Activated naive CD4-positive, alpha-beta T cell treated with anti-CD3 and anti-CD28 coated beads for 36 hours (primary cell): ENCODE results near the gene PALMD. TPM values are rescaled to one million over a fixed set of nuclear protein-coding genes. Genes with fewer than 3 reads are reported as not detected.
A peak's percentile ranks its signal among the peaks of the same experiment; 100 is the strongest.

Source experiments
- CTCF ChIA-PET: fragments of 350-600 bp; sonication (Branson Sonifier 250); formaldehyde crosslinking; loops from one replicate; lab custom pipeline; 2021; ENCODE audit warnings: antibody characterized with exemption; lab: Charles Lee
- DNase-seq: peaks from one replicate; pipeline ENCODE4 v3.0.0-alpha.2; 2020
- H3K27ac Mint-ChIP-seq: one replicate; pipeline ENCODE4 v1.8.0; 2021; ENCODE audit warnings: mild to moderate bottlenecking, mixed read lengths
- H3K27me3 Mint-ChIP-seq: one replicate; pipeline ENCODE4 v1.8.0; 2021; ENCODE audit warnings: low read depth, mixed read lengths
- H3K36me3 Mint-ChIP-seq: one replicate; pipeline ENCODE4 v1.8.0; 2021; ENCODE audit warnings: low read depth, mixed read lengths
- H3K4me1 Mint-ChIP-seq: one replicate; pipeline ENCODE4 v1.8.0; 2021; ENCODE audit warnings: low read depth, mixed read lengths
- H3K4me3 Mint-ChIP-seq: one replicate; pipeline ENCODE4 v1.8.0; 2021; ENCODE audit warnings: mild to moderate bottlenecking, moderate library complexity, mixed read lengths
- H3K9me3 Mint-ChIP-seq: one replicate; pipeline ENCODE4 v1.8.0; 2021; ENCODE audit warnings: mixed read lengths
- intact Hi-C: fragments of 100-400 bp; cut with micrococcal nuclease; formaldehyde crosslinking; loops from one replicate; pipeline ENCODE4 v1.15.1; 2023
- total RNA-seq, 2 experiments: library from RNA; stranded (reverse); gene quantifications; one replicate each; pipeline ENCODE4 v1.2.3, GENCODE V29; 2021

PALMD gene
- total RNA-seq, 2 experiments from 2014 or later, result not detected

- no peaks in the 10 kb centered on the region for H3K9me3 Mint-ChIP-seq
- CTCF ChIA-PET, result interaction anchor here (0.6 to 2.3 kb wide), 14 partner anchors 9 to 505 kb away, joined by 3 to 9 read pairs (median 4); no protein-coding TSS in a partner anchor
- peak; percentile 69 for DNase-seq
- no peaks in the 10 kb centered on the region for H3K4me1 Mint-ChIP-seq
- H3K27ac Mint-ChIP-seq, result no peak overlapping the region
- intact Hi-C loops, result loop anchor here (1.0 to 5.0 kb wide), 2 partner anchors 505 to 893 kb away; no protein-coding TSS in a partner anchor
- H3K4me3 Mint-ChIP-seq, result no peak overlapping the region
- peaks cover 4% of the 10 kb centered on the region for H3K27me3 Mint-ChIP-seq
- H3K36me3 Mint-ChIP-seq, result no peaks in the 10 kb centered on the region
Measured at GRCh38 chr1:99685516-99686180, 39.7 kb downstream of the PALMD start.

- H3K36me3 Mint-ChIP-seq, result no peaks in the 10 kb centered on the region
- DNase-seq, result no peak
- H3K27me3 Mint-ChIP-seq, result peaks cover 12% of the 10 kb centered on the region
- CTCF ChIA-PET, result no interaction called here
- no peak overlapping the region for H3K27ac Mint-ChIP-seq
- intact Hi-C loops, result no loop called here
- no peaks in the 10 kb centered on the region for H3K9me3 Mint-ChIP-seq
- no peak overlapping the region for H3K4me3 Mint-ChIP-seq
- no peaks in the 10 kb centered on the region for H3K4me1 Mint-ChIP-seq
Measured at GRCh38 chr1:99691175-99691574, 45.3 kb downstream of the PALMD start.

GRCh38 chr1:99696616-99697015, 50.7 kb downstream of the PALMD start:
- H3K27me3 Mint-ChIP-seq, result peaks cover 15% of the 10 kb centered on the region
- DNase-seq, result no peak
- H3K36me3 Mint-ChIP-seq, result no peaks in the 10 kb centered on the region
- H3K4me1 Mint-ChIP-seq, result no peaks in the 10 kb centered on the region
- no peak overlapping the region for H3K27ac Mint-ChIP-seq
- no peak overlapping the region for H3K4me3 Mint-ChIP-seq
- intact Hi-C loops, result no loop called here
- no peaks in the 10 kb centered on the region for H3K9me3 Mint-ChIP-seq
- CTCF ChIA-PET, result interaction anchor here (1.3 kb wide), 1 partner anchor 11 kb away, joined by 3 read pairs; no protein-coding TSS in a partner anchor

GRCh38 chr1:99697580-99697979, 51.7 kb downstream of the PALMD start:
- intact Hi-C loops, result no loop called here
- H3K27ac Mint-ChIP-seq, result no peak overlapping the region
- CTCF ChIA-PET, result no interaction called here
- H3K27me3 Mint-ChIP-seq, result peaks cover 15% of the 10 kb centered on the region
- no peaks in the 10 kb centered on the region for H3K36me3 Mint-ChIP-seq
- DNase-seq, result no peak
- H3K4me3 Mint-ChIP-seq, result no peak overlapping the region
- H3K4me1 Mint-ChIP-seq, result no peaks in the 10 kb centered on the region
- no peaks in the 10 kb centered on the region for H3K9me3 Mint-ChIP-seq

- Mint-ChIP-seq H3K4me1 (peaks cover 2% of the 10 kb centered on the region), H3K36me3 (no peaks in the 10 kb centered on the region), H3K9me3 (no peaks in the 10 kb centered on the region), H3K4me3 (no peak overlapping the region), H3K27ac (no peak overlapping the region), H3K27me3 (peaks cover 17% of the 10 kb centered on the region)
- intact Hi-C loops, result no loop called here
- CTCF ChIA-PET, result no interaction called here
- no peak for DNase-seq
Measured at GRCh38 chr1:99700020-99700419, 54.1 kb downstream of the PALMD start.

GRCh38 chr1:99702221-99702620, 56.3 kb downstream of the PALMD start:
- CTCF ChIA-PET, result interaction anchor here (0.6 kb wide), 1 partner anchor 32 kb away, joined by 3 read pairs; no protein-coding TSS in a partner anchor
- Mint-ChIP-seq H3K9me3 (no peaks in the 10 kb centered on the region), H3K4me3 (no peak overlapping the region), H3K27me3 (peaks cover 10% of the 10 kb centered on the region), H3K36me3 (no peaks in the 10 kb centered on the region), H3K4me1 (peaks cover 2% of the 10 kb centered on the region), H3K27ac (no peak overlapping the region)
- DNase-seq, result no peak
- intact Hi-C loops, result no loop called here

GRCh38 chr1:99704356-99704816, 58.5 kb downstream of the PALMD start:
- no peak for DNase-seq
- Mint-ChIP-seq H3K4me1 (peaks cover 2% of the 10 kb centered on the region), H3K9me3 (no peaks in the 10 kb centered on the region), H3K27ac (no peak overlapping the region), H3K4me3 (no peak overlapping the region), H3K27me3 (peaks cover 2% of the 10 kb centered on the region), H3K36me3 (no peaks in the 10 kb centered on the region)
- intact Hi-C loops, result no loop called here
- CTCF ChIA-PET, result interaction anchor here (0.5 to 0.9 kb wide), 2 partner anchors 522 to 540 kb away, joined by 3 read pairs; no protein-coding TSS in a partner anchor

GRCh38 chr1:99705385-99705784, 59.5 kb downstream of the PALMD start:
- no peak for DNase-seq
- Mint-ChIP-seq H3K4me1 (peaks cover 2% of the 10 kb centered on the region), H3K27ac (no peak overlapping the region), H3K36me3 (no peaks in the 10 kb centered on the region), H3K4me3 (no peak overlapping the region), H3K9me3 (no peaks in the 10 kb centered on the region), H3K27me3 (peaks cover 2% of the 10 kb centered on the region)
- intact Hi-C loops, result loop anchor here (5.0 kb wide), 1 partner anchor 1653 kb away; no protein-coding TSS in a partner anchor
- CTCF ChIA-PET, result interaction anchor here (2.4 kb wide), 1 partner anchor 20 kb away, joined by 9 read pairs; no protein-coding TSS in a partner anchor

GRCh38 chr1:99707535-99708142, 61.7 kb downstream of the PALMD start:
- H3K27me3 Mint-ChIP-seq, result peaks cover 2% of the 10 kb centered on the region
- intact Hi-C loops, result loop anchor here (1.0 to 5.0 kb wide), 5 partner anchors 226 to 1655 kb away; no protein-coding TSS in a partner anchor
- H3K4me1 Mint-ChIP-seq, result peaks cover 2% of the 10 kb centered on the region
- no peak overlapping the region for H3K27ac Mint-ChIP-seq
- H3K36me3 Mint-ChIP-seq, result no peaks in the 10 kb centered on the region
- H3K4me3 Mint-ChIP-seq, result no peak overlapping the region
- CTCF ChIA-PET, result interaction anchor here (0.9 to 1.2 kb wide), 3 partner anchors 11 to 625 kb away, joined by 3 to 4 read pairs (median 3); no protein-coding TSS in a partner anchor
- peak; percentile 81 for DNase-seq
- no peaks in the 10 kb centered on the region for H3K9me3 Mint-ChIP-seq

- intact Hi-C loops, result no loop called here
- no peaks in the 10 kb centered on the region for H3K27me3 Mint-ChIP-seq
- H3K27ac Mint-ChIP-seq, result no peak overlapping the region
- H3K4me3 Mint-ChIP-seq, result no peak overlapping the region
- no peaks in the 10 kb centered on the region for H3K4me1 Mint-ChIP-seq
- CTCF ChIA-PET, result interaction anchor here (0.6 kb wide), 1 partner anchor 27 kb away, joined by 4 read pairs; no protein-coding TSS in a partner anchor
- no peak for DNase-seq
- H3K36me3 Mint-ChIP-seq, result no peaks in the 10 kb centered on the region
- no peaks in the 10 kb centered on the region for H3K9me3 Mint-ChIP-seq
Measured at GRCh38 chr1:99710994-99711393, 65.1 kb downstream of the PALMD start.

GRCh38 chr1:99713006-99713405, 67.1 kb downstream of the PALMD start:
- Mint-ChIP-seq H3K4me3 (no peak overlapping the region), H3K9me3 (no peaks in the 10 kb centered on the region), H3K36me3 (no peaks in the 10 kb centered on the region), H3K4me1 (no peaks in the 10 kb centered on the region), H3K27me3 (no peaks in the 10 kb centered on the region), H3K27ac (no peak overlapping the region)
- intact Hi-C loops, result no loop called here
- DNase-seq, result no peak
- CTCF ChIA-PET, result interaction anchor here (1.0 kb wide), 1 partner anchor 27 kb away, joined by 3 read pairs; no protein-coding TSS in a partner anchor

- H3K4me3 Mint-ChIP-seq, result no peak overlapping the region
- no peaks in the 10 kb centered on the region for H3K4me1 Mint-ChIP-seq
- H3K9me3 Mint-ChIP-seq, result no peaks in the 10 kb centered on the region
- no peaks in the 10 kb centered on the region for H3K27me3 Mint-ChIP-seq
- H3K36me3 Mint-ChIP-seq, result no peaks in the 10 kb centered on the region
- no peak for DNase-seq
- H3K27ac Mint-ChIP-seq, result no peak overlapping the region
- CTCF ChIA-PET, result no interaction called here
- intact Hi-C loops, result no loop called here
Measured at GRCh38 chr1:99717005-99717404, 71.1 kb downstream of the PALMD start.
